ENCODE data around the gene MRPS22. TPM values are rescaled to one million over a fixed set of nuclear protein-coding genes. Genes with fewer than 3 reads are reported as not detected.

Gene MRPS22
- polyA plus RNA-seq, 3 donors: 19.2 to 43.2 (median 39.0) TPM

GRCh38 chr3:139338405-139338804 lies 5.4 kb upstream of the MRPS22 start:
- no peak for DNase-seq
- intact Hi-C loops (cut with micrococcal nuclease): no loop called here
- TF ChIP-seq CTCF (IDR thresholded peaks at IDR 0.05): no peak
- Histone ChIP-seq H3K9me3 (replicated peaks in 1 of 2; ENCODE audit: control insufficient read depth in 1 of 2, insufficient read depth in 1 of 2, low read length in 2 of 2) (no peaks in the 10 kb centered on the region), H3K4me3 (replicated peaks in 1 of 3; ENCODE audit: low read depth in 2 of 3, low read length in 3 of 3) (no peak overlapping the region), H3K4me2 (replicated peaks; ENCODE audit: extremely low read depth, low read length, poor library complexity, severe bottlenecking) (no peak overlapping the region), H2AFZ (ENCODE audit: insufficient read depth, low read depth, low read length, poor library complexity, severe bottlenecking) (no peak overlapping the region), H3K9ac (ENCODE audit: insufficient read depth, low read length, poor library complexity, severe bottlenecking) (no peak overlapping the region), H3K4me1 (ENCODE audit: control insufficient read depth in 1 of 2, insufficient read depth in 2 of 2, low read length in 2 of 2) (peaks cover 0 to under 1% of the 10 kb centered on the region in 2 donors), H3K36me3 (replicated peaks in 1 of 2; ENCODE audit: control insufficient read depth in 1 of 2, insufficient read depth in 2 of 2, low read length in 2 of 2) (no peaks in the 10 kb centered on the region), H3K27me3 (ENCODE audit: control insufficient read depth in 2 of 2, insufficient read depth in 2 of 2, low read length in 2 of 2) (peaks cover 0 to 2% of the 10 kb centered on the region in 2 donors), H4K20me1 (ENCODE audit: insufficient read depth, low read length) (no peaks in the 10 kb centered on the region), H3K27ac (ENCODE audit: low read depth in 1 of 2, low read length in 2 of 2) (no peak overlapping the region), H3K79me2 (ENCODE audit: insufficient read depth, low read length) (no peaks in the 10 kb centered on the region)
- Mint-ChIP-seq H3K4me3 (no peak overlapping the region), H3K27ac (no peak overlapping the region), H3K4me1 (no peaks in the 10 kb centered on the region), H3K27me3 (ENCODE audit: low read depth in 3 of 3) (peaks cover 0 to 4% (median 0%) of the 10 kb centered on the region in 3 donors), H3K36me3 (peaks cover 0 to 3% of the 10 kb centered on the region in 2 donors), H3K9me3 (peaks cover 0 to 3% (median 0%) of the 10 kb centered on the region in 7 donors)
- 95% methylated on average over 3 of the region's 4 CpGs for WGBS (ENCODE audit: insufficient coverage)

GRCh38 chr3:139339219-139339906 lies 4.5 kb upstream of the MRPS22 start:
- H2AFZ ChIP-seq (ENCODE audit: insufficient read depth, low read depth, low read length, poor library complexity, severe bottlenecking): no peak overlapping the region
- DNase-seq: no peak
- no peak for TF ChIP-seq CTCF (IDR thresholded peaks at IDR 0.05)

More at GRCh38 chr3:139339219-139339906, 4.5 kb upstream of the MRPS22 start:
- intact Hi-C loops (cut with micrococcal nuclease): no loop called here
- no peak overlapping the region for H3K4me3 ChIP-seq (replicated peaks in 1 of 3; ENCODE audit: low read depth in 2 of 3, low read length in 3 of 3)
- no peak overlapping the region for H3K4me3 Mint-ChIP-seq
- H3K27ac Mint-ChIP-seq: peak overlapping the region in 1 of 7 donors; percentile 3
- WGBS (ENCODE audit: insufficient coverage): 20% methylated on average over 2 of the region's 4 CpGs
- H3K4me2 ChIP-seq (replicated peaks; ENCODE audit: extremely low read depth, low read length, poor library complexity, severe bottlenecking): no peak overlapping the region
- peaks cover 0 to 5% (median 2%) of the 10 kb centered on the region in 7 donors for H3K9me3 Mint-ChIP-seq
- no peaks in the 10 kb centered on the region for H3K36me3 ChIP-seq (replicated peaks in 1 of 2; ENCODE audit: control insufficient read depth in 1 of 2, insufficient read depth in 2 of 2, low read length in 2 of 2)
- peaks cover 2 to 6% of the 10 kb centered on the region in 2 donors for H3K4me1 ChIP-seq (ENCODE audit: control insufficient read depth in 1 of 2, insufficient read depth in 2 of 2, low read length in 2 of 2)
- no peaks in the 10 kb centered on the region for H3K9me3 ChIP-seq (replicated peaks in 1 of 2; ENCODE audit: control insufficient read depth in 1 of 2, insufficient read depth in 1 of 2, low read length in 2 of 2)
- peaks cover 0 to 2% of the 10 kb centered on the region in 2 donors for H3K27me3 ChIP-seq (ENCODE audit: control insufficient read depth in 2 of 2, insufficient read depth in 2 of 2, low read length in 2 of 2)
- H3K36me3 Mint-ChIP-seq: peaks cover 0 to 3% of the 10 kb centered on the region in 2 donors
- no peak overlapping the region for H3K27ac ChIP-seq (ENCODE audit: low read depth in 1 of 2, low read length in 2 of 2)
- no peaks in the 10 kb centered on the region for H3K27me3 Mint-ChIP-seq (ENCODE audit: low read depth in 3 of 3)
- no peak overlapping the region for H3K9ac ChIP-seq (ENCODE audit: insufficient read depth, low read length, poor library complexity, severe bottlenecking)
- peaks cover 2% of the 10 kb centered on the region for H3K4me1 Mint-ChIP-seq
- peaks cover 6% of the 10 kb centered on the region for H3K79me2 ChIP-seq (ENCODE audit: insufficient read depth, low read length)
- no peaks in the 10 kb centered on the region for H4K20me1 ChIP-seq (ENCODE audit: insufficient read depth, low read length)

Measured in CD14-positive monocyte (primary cell).